GM18867 (cell line): ENCODE results near the gene SLC46A1.

Experiments used
- ATAC-seq: cut with Tn5 transposase; IDR thresholded peaks from one replicate; pipeline ENCODE4 v1.9.1; 2021; ENCODE audit warnings: mild to moderate bottlenecking, moderate library complexity; ENCODE audit not compliant: unreplicated experiment

The SLC46A1 gene

GRCh38 chr17:28363776-28364650 lies 42.0 kb downstream of the SLC46A1 start:
- ATAC-seq, result no peak

GRCh38 chr17:28363186-28363585 lies 42.8 kb downstream of the SLC46A1 start:
- ATAC-seq, result no peak

- no peak for ATAC-seq
These were observed 48.2 kb downstream of the SLC46A1 start for GRCh38 chr17:28357901-28358197.

DNA sequence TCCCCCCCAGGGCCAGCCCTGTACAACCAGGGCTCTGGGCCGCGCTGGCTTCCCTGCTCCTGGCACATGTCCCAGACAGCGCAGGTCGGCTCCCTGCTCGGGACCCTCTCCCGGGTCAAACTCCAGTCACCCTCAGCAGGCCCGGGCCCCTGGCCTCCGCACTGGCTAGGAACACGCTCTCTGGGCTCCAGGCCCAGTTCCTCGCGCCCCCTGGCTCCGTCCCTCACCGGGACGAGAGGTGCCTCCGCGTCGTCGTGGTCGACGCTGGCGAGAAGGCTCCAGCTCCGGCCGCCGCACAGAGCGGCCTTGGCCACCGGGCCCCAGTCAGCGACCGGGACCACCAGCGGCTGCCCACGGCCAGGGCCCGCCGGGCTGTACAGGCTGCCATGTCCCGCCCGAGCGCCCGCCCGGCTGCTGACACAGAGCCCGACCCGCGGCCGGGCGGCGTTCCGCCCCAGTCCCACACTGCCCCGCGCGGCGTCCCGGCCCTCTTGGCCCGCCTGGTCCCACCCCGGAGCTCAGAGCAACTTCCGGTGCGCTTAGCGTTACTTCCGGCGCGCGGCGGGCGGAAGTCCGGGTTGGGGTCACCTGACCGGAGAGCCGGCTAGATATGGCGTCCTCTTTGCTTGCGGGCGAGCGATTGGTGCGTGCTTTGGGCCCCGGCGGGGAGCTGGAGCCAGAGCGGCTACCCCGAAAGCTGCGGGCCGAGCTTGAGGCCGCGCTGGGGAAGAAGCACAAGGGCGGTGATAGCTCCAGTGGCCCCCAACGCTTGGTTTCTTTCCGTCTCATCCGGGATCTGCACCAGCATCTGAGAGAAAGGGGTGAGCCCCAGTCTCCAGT lies 48.7 kb downstream of the SLC46A1 start, which contains the start of gene POLDIP2:
TSS of gene POLDIP2 (minus strand) at position 467 of the 840 bp plus-strand sequence. CDS start at position 388, 79 bp downstream.
- ATAC-seq, result peak; percentile 96

GRCh38 chr17:28350271-28350670 lies 55.7 kb downstream of the SLC46A1 start:
- no peak for ATAC-seq

GRCh38 chr17:28348979-28349378 lies 57.0 kb downstream of the SLC46A1 start:
- no peak for ATAC-seq

DNA sequence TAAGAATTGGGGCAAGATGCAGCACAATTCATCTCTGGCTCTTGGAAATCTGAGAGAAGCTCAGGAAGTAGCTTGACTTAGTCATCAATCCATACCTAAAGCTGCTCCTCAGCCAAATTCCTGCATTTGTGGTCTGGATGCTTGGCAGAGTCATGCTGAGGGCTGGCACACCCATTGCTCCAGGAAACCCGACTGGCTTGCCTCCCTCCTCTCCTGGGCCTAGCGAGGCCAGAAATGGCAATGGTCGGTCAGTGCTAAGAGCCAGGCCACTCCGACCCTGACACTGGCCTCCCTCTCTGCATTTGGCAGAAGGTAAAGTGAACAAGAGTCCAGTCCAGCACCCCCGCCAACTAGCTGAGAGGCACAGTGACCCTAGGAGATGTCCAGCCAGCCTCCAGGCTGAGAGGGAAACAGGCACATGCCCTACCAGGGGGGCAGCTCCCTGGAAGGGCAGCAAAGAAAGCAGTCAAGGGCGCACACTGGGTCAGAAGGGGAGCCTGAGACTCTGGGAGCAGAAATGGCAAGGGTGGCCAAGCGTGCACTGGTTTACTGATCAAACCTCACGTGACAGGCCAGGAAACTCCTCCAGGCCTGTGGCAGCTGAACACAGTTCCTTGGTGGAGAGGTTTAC lies 58.6 kb downstream of the SLC46A1 start:
- ATAC-seq, result no peak

GRCh38 chr17:28346746-28347246 lies 59.2 kb downstream of the SLC46A1 start:
- no peak for ATAC-seq

- no peak for ATAC-seq
These were observed 59.8 kb downstream of the SLC46A1 start for GRCh38 chr17:28346199-28346580.

- no peak for ATAC-seq
These were observed 60.4 kb downstream of the SLC46A1 start for GRCh38 chr17:28345419-28346198.
